HG03095 (cell line): ENCODE measurements around the gene RHBDF1.
"Not testable (repeated sequence)": the region's sequence is repeated elsewhere in the genome, so short reads cannot be mapped to it uniquely, and the experiment has no call there.

Experiments used
- ATAC-seq: cut with Tn5 transposase; IDR thresholded peaks from one replicate; pipeline ENCODE4 v1.9.1; 2021; ENCODE audit warnings: moderate library complexity; ENCODE audit not compliant: unreplicated experiment

Gene RHBDF1

GRCh38 chr16:37511-37910, 34.9 kb downstream of the RHBDF1 start:
- no peak for ATAC-seq

- no peak for ATAC-seq
These were observed 36.0 kb downstream of the RHBDF1 start for GRCh38 chr16:36336-36984.

- ATAC-seq: no peak
These were observed 36.6 kb downstream of the RHBDF1 start for GRCh38 chr16:35678-36305.

- no peak for ATAC-seq
These were observed 37.3 kb downstream of the RHBDF1 start for GRCh38 chr16:35011-35677.

- ATAC-seq: no peak
These were observed 37.8 kb downstream of the RHBDF1 start for GRCh38 chr16:34648-34987.

GRCh38 chr16:33877-34647, 38.4 kb downstream of the RHBDF1 start:
- no peak for ATAC-seq

GRCh38 chr16:33154-33876, 39.1 kb downstream of the RHBDF1 start:
- ATAC-seq: not testable (repeated sequence)

GRCh38 chr16:30627-31026, 41.8 kb downstream of the RHBDF1 start:
- not testable (repeated sequence) for ATAC-seq

GRCh38 chr16:25926-26348, 46.5 kb downstream of the RHBDF1 start:
- ATAC-seq: peak; percentile 73

GRCh38 chr16:24151-24550, 48.3 kb downstream of the RHBDF1 start:
- ATAC-seq: not testable (repeated sequence)

GRCh38 chr16:20886-21285, 51.5 kb downstream of the RHBDF1 start:
- ATAC-seq: not testable (repeated sequence)

GRCh38 chr16:17062-17765, 55.2 kb downstream of the RHBDF1 start:
- not testable (repeated sequence) for ATAC-seq

GRCh38 chr16:10772-11171, 61.7 kb downstream of the RHBDF1 start:
- not testable (repeated sequence) for ATAC-seq

- ATAC-seq: no peak
These were observed 62.3 kb downstream of the RHBDF1 start for GRCh38 chr16:9903-10665.
